Measurements from ENCODE around the gene POLR2I. TPM values are rescaled to one million over a fixed set of nuclear protein-coding genes. Genes with fewer than 3 reads are reported as not detected.

The POLR2I gene
- total RNA-seq, 1 donor from 2014 or later, result 44.0 TPM

- Mint-ChIP-seq H3K4me3 (no peak overlapping the region), H3K27ac (no peak overlapping the region), H3K27me3 (ENCODE audit: insufficient read depth, low read depth) (peaks cover under 1% of the 10 kb centered on the region), H3K4me1 (no peaks in the 10 kb centered on the region), H3K36me3 (peaks cover 16% of the 10 kb centered on the region), H3K9me3 (no peaks in the 10 kb centered on the region)
- Histone ChIP-seq H3K9me3 (ENCODE audit: low read depth) (no peaks in the 10 kb centered on the region), H3K9ac (no peak overlapping the region), H3K79me2 (ENCODE audit: low read depth) (no peaks in the 10 kb centered on the region), H2AFZ (replicated peaks) (no peak overlapping the region), H3K4me1 (no peaks in the 10 kb centered on the region), H4K20me1 (ENCODE audit: low read depth) (no peaks in the 10 kb centered on the region), H3K4me2 (no peak overlapping the region), H3F3A (ENCODE audit: low read depth) (peaks cover 4% of the 10 kb centered on the region), H3K36me3 (no peaks in the 10 kb centered on the region), H3K27me3 (no peaks in the 10 kb centered on the region), H3K27ac (no peak overlapping the region), H3K4me3 (no peak overlapping the region)
- TF ChIP-seq EZH2phosphoT487 (IDR thresholded peaks at IDR 0.05) (no peak), EZH2 (IDR thresholded peaks at IDR 0.05) (no peak), CTCF (IDR thresholded peaks at IDR 0.05) (no peak)
- DNase-seq (ENCODE audit: low spot score), result no peak
Observed at GRCh38 chr19:36093687-36094086, 21.0 kb downstream of the POLR2I start.

GRCh38 chr19:36093146-36093662 lies 21.5 kb downstream of the POLR2I start:
- Histone ChIP-seq H4K20me1 (ENCODE audit: low read depth) (no peaks in the 10 kb centered on the region), H3K9ac (no peak overlapping the region), H3K4me2 (no peak overlapping the region), H3K36me3 (no peaks in the 10 kb centered on the region), H2AFZ (replicated peaks) (no peak overlapping the region), H3K27me3 (no peaks in the 10 kb centered on the region), H3K27ac (no peak overlapping the region), H3K4me1 (no peaks in the 10 kb centered on the region), H3K9me3 (ENCODE audit: low read depth) (no peaks in the 10 kb centered on the region), H3K4me3 (no peak overlapping the region), H3F3A (ENCODE audit: low read depth) (peaks cover 4% of the 10 kb centered on the region), H3K79me2 (ENCODE audit: low read depth) (no peaks in the 10 kb centered on the region)
- TF ChIP-seq EZH2 (IDR thresholded peaks at IDR 0.05) (no peak), EZH2phosphoT487 (IDR thresholded peaks at IDR 0.05) (no peak), CTCF (IDR thresholded peaks at IDR 0.05) (no peak)
- H3K9me3 Mint-ChIP-seq, result no peaks in the 10 kb centered on the region
- no peak overlapping the region for H3K4me3 Mint-ChIP-seq
- H3K4me1 Mint-ChIP-seq, result no peaks in the 10 kb centered on the region
- H3K27me3 Mint-ChIP-seq (ENCODE audit: insufficient read depth, low read depth), result peaks cover 2% of the 10 kb centered on the region
- H3K36me3 Mint-ChIP-seq, result peaks cover 16% of the 10 kb centered on the region
- H3K27ac Mint-ChIP-seq, result no peak overlapping the region
- DNase-seq (ENCODE audit: low spot score), result no peak

- Histone ChIP-seq H4K20me1 (ENCODE audit: low read depth) (no peaks in the 10 kb centered on the region), H3K4me1 (no peaks in the 10 kb centered on the region), H3K27me3 (no peaks in the 10 kb centered on the region), H3K27ac (no peak overlapping the region), H3K4me3 (no peak overlapping the region), H3K36me3 (no peaks in the 10 kb centered on the region), H2AFZ (replicated peaks) (no peak overlapping the region), H3K9me3 (ENCODE audit: low read depth) (no peaks in the 10 kb centered on the region), H3K9ac (no peak overlapping the region), H3K79me2 (ENCODE audit: low read depth) (no peaks in the 10 kb centered on the region), H3K4me2 (no peak overlapping the region), H3F3A (ENCODE audit: low read depth) (peaks cover 4% of the 10 kb centered on the region)
- Mint-ChIP-seq H3K27me3 (ENCODE audit: insufficient read depth, low read depth) (peaks cover 2% of the 10 kb centered on the region), H3K4me1 (no peaks in the 10 kb centered on the region), H3K4me3 (no peak overlapping the region), H3K9me3 (no peaks in the 10 kb centered on the region), H3K36me3 (peaks cover 19% of the 10 kb centered on the region), H3K27ac (no peak overlapping the region)
- no peak for TF ChIP-seq EZH2 (IDR thresholded peaks at IDR 0.05)
- DNase-seq (ENCODE audit: low spot score), result no peak
Observed at GRCh38 chr19:36092566-36092965, 22.1 kb downstream of the POLR2I start.

- no peak overlapping the region for H2AFZ ChIP-seq (replicated peaks)
- H3K4me1 Mint-ChIP-seq, result no peaks in the 10 kb centered on the region
- H3K36me3 ChIP-seq, result no peaks in the 10 kb centered on the region
- no peak for DNase-seq (ENCODE audit: low spot score)
- H3K9me3 Mint-ChIP-seq, result no peaks in the 10 kb centered on the region
- no peak overlapping the region for H3K4me3 ChIP-seq
- H3K9ac ChIP-seq, result no peak overlapping the region
- H3K36me3 Mint-ChIP-seq, result peaks cover 17% of the 10 kb centered on the region
- H3K4me3 Mint-ChIP-seq, result no peak overlapping the region
- no peaks in the 10 kb centered on the region for H3K27me3 ChIP-seq
- TF ChIP-seq CTCF (IDR thresholded peaks at IDR 0.05) (no peak), EZH2 (IDR thresholded peaks at IDR 0.05) (no peak), EZH2phosphoT487 (IDR thresholded peaks at IDR 0.05) (no peak)
- no peaks in the 10 kb centered on the region for H4K20me1 ChIP-seq (ENCODE audit: low read depth)
- no peak overlapping the region for H3K27ac Mint-ChIP-seq
- no peaks in the 10 kb centered on the region for H3K79me2 ChIP-seq (ENCODE audit: low read depth)
- H3K4me2 ChIP-seq, result no peak overlapping the region
- no peaks in the 10 kb centered on the region for H3K9me3 ChIP-seq (ENCODE audit: low read depth)
- H3K27ac ChIP-seq, result no peak overlapping the region
- peaks cover 2% of the 10 kb centered on the region for H3K27me3 Mint-ChIP-seq (ENCODE audit: insufficient read depth, low read depth)
- H3F3A ChIP-seq (ENCODE audit: low read depth), result peaks cover 4% of the 10 kb centered on the region
- no peaks in the 10 kb centered on the region for H3K4me1 ChIP-seq
Observed at GRCh38 chr19:36090910-36091695, 23.6 kb downstream of the POLR2I start.
